Mammary epithelial cell (primary cell): ENCODE data around the gene FCRL4.

Experiments
- EZH2 ChIP-seq: IDR thresholded peaks from 2 replicates; pipeline ENCODE4 v1.6.1; 2012; ENCODE audit warnings: low read length, inconsistent platforms, borderline replicate concordance
- TF ChIP-seq, protein P1 (sequence below), 2 donors: IDR thresholded peaks in 1 of 2; conservative IDR thresholded peaks in 1 of 2; 2 replicates each; pipeline ENCODE4 v1.5.1; 2011 to 2012; ENCODE audit warnings: inconsistent platforms in 2 of 2, low read length in 2 of 2, mild to moderate bottlenecking in 2 of 2, control low read depth in 1 of 2, low read depth in 1 of 2; ENCODE audit not compliant: insufficient read depth in 1 of 2; ENCODE audit errors: extremely low read depth in 1 of 2

DNA sequence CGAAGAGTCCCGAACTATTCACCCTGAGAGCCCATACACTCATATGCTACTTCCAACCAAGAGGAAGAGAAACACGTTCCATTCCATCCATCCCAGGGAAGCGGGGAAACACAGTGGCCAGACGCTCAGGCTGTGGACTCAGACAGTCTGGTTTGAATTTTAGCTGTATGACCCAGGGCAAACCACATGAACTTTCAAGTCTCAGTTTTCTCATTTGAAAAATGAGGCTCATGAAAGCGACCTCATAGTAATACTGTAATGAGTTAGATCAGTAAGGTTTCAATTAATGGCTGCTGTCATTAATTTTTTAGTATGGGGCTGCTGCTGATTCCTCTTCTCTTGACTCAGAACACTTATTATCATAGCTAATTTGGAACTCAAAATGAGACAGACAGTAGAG is 1.5 kb downstream of the FCRL4 start:
- TF ChIP-seq, protein P1, sequence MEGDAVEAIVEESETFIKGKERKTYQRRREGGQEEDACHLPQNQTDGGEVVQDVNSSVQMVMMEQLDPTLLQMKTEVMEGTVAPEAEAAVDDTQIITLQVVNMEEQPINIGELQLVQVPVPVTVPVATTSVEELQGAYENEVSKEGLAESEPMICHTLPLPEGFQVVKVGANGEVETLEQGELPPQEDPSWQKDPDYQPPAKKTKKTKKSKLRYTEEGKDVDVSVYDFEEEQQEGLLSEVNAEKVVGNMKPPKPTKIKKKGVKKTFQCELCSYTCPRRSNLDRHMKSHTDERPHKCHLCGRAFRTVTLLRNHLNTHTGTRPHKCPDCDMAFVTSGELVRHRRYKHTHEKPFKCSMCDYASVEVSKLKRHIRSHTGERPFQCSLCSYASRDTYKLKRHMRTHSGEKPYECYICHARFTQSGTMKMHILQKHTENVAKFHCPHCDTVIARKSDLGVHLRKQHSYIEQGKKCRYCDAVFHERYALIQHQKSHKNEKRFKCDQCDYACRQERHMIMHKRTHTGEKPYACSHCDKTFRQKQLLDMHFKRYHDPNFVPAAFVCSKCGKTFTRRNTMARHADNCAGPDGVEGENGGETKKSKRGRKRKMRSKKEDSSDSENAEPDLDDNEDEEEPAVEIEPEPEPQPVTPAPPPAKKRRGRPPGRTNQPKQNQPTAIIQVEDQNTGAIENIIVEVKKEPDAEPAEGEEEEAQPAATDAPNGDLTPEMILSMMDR (conservative IDR thresholded peaks at IDR 0.05 in 1 of 2, IDR thresholded peaks at IDR 0.05 in 1 of 2; ENCODE audit: extremely low read depth in 1 of 2, insufficient read depth in 1 of 2, low read depth in 1 of 2, low read length in 2 of 2): no peak
- no peak for TF ChIP-seq EZH2
